GM12801 (cell line): ENCODE results near the gene PDLIM4.

Source experiments
- CTCF ChIP-seq: IDR thresholded peaks from one replicate; pipeline ENCODE4 v1.5.1; 2011; ENCODE audit warnings: control low read depth; ENCODE audit not compliant: insufficient read length; ENCODE audit errors: extremely low read depth

PDLIM4 gene

GRCh38 chr5:132235340-132235739, 22.2 kb upstream of the PDLIM4 start:
- TF ChIP-seq CTCF: no peak

- TF ChIP-seq CTCF: no peak
Observed at GRCh38 chr5:132237141-132237540, 20.4 kb upstream of the PDLIM4 start.

GRCh38 chr5:132237670-132238069, 19.8 kb upstream of the PDLIM4 start:
- no peak for TF ChIP-seq CTCF

- TF ChIP-seq CTCF: peak; percentile 10
Observed at GRCh38 chr5:132238169-132238744, 19.2 kb upstream of the PDLIM4 start.

- TF ChIP-seq CTCF: no peak
Observed at GRCh38 chr5:132238901-132239500, 18.5 kb upstream of the PDLIM4 start.

- TF ChIP-seq CTCF: no peak
Observed at GRCh38 chr5:132239776-132240175, 17.7 kb upstream of the PDLIM4 start.

GRCh38 chr5:132243366-132243977, 14.0 kb upstream of the PDLIM4 start:
- no peak for TF ChIP-seq CTCF
